HepG2 (cell line): ENCODE measurements around the gene NOTCH3. TPM values are rescaled to one million over a fixed set of nuclear protein-coding genes. Genes with fewer than 3 reads are reported as not detected.

Experiments
- ARID2 ChIP-seq: sonication (generic); formaldehyde crosslinking; IDR thresholded peaks from 2 replicates; pipeline ENCODE4 v1.8.1; 2022; ENCODE audit warnings: mild to moderate bottlenecking, missing genetic modification reagents, borderline replicate concordance
- DMTF1 ChIP-seq: sonication (generic); formaldehyde crosslinking; IDR thresholded peaks from 2 replicates; pipeline ENCODE4 v1.4.0; 2020; ENCODE audit warnings: mild to moderate bottlenecking, missing genetic modification reagents
- HES4 ChIP-seq: sonication (generic); formaldehyde crosslinking; IDR thresholded peaks from 2 replicates; pipeline ENCODE4 v1.9.0; 2021; ENCODE audit warnings: mild to moderate bottlenecking, missing genetic modification reagents, borderline replicate concordance
- KAT7 ChIP-seq: IDR thresholded peaks from 2 replicates; pipeline ENCODE4 v1.6.1; 2018; ENCODE audit warnings: borderline replicate concordance, missing compliant biosample characterization
- SKIL ChIP-seq: sonication (generic); formaldehyde crosslinking; IDR thresholded peaks from 2 replicates; pipeline ENCODE4 v1.8.0; 2022; ENCODE audit warnings: missing genetic modification reagents, mild to moderate bottlenecking, moderate library complexity, borderline replicate concordance
- THAP9 ChIP-seq: sonication (generic); formaldehyde crosslinking; IDR thresholded peaks from 2 replicates; pipeline ENCODE4; 2020; ENCODE audit warnings: missing genetic modification reagents, mild to moderate bottlenecking, borderline replicate concordance
- ZNF75D ChIP-seq: sonication (generic); formaldehyde crosslinking; IDR thresholded peaks from 2 replicates; pipeline ENCODE4 v1.8.1; 2023; ENCODE audit warnings: missing genetic modification reagents, mild to moderate bottlenecking, borderline replicate concordance
- polyA plus RNA-seq, 8 experiments: library from polyadenylated mRNA; depleted of rRNA in 3 of 8; stranded (reverse) in 7 of 8; unstranded in 1 of 8; fragments of >200 nt; fragmentation: Illumina TruSeq in 4 of 8; extraction: Trizol in 4 of 8; gene quantifications; 2 replicates each; pipeline versions ENCODE4 v1.2.1 to v1.2.3, GENCODE V29; 2011 to 2016; ENCODE audit warnings: low read depth in 4 of 8, missing spikeins in 1 of 8, mixed read lengths in 1 of 8; ENCODE audit not compliant: insufficient read depth in 1 of 8
- total RNA-seq, 5 experiments: library from RNA; depleted of rRNA; stranded (reverse); fragments of >200 nt; fragmentation: Illumina TruSeq; extraction: Trizol; gene quantifications; 2 replicates each; pipeline ENCODE4 v1.2.3, GENCODE V29; 2016; ENCODE audit warnings: low read depth in 1 of 5
- TF ChIP-seq, protein P1 (sequence below): sonication (generic); formaldehyde crosslinking; IDR thresholded peaks from 2 replicates; pipeline ENCODE4 v1.5.0; 2020; ENCODE audit warnings: mild to moderate bottlenecking, missing genetic modification reagents, borderline replicate concordance
- TF ChIP-seq, protein P2 (sequence below): sonication (generic); formaldehyde crosslinking; IDR thresholded peaks from 2 replicates; pipeline ENCODE4 v1.4.0; 2020; ENCODE audit warnings: low read depth, missing genetic modification reagents
- TF ChIP-seq, protein P3 (sequence below): IDR thresholded peaks from 2 replicates; pipeline ENCODE4 v1.6.1; 2012; ENCODE audit warnings: low read depth, low read length, improper control_type of control experiment

The NOTCH3 gene
- total and polyA plus RNA-seq, 2 of the 13 experiments (the other 11 are each of a cell fraction or from before 2014, with no cell fraction given), result 0.09 to 0.28 TPM

- TF ChIP-seq, protein P1, sequence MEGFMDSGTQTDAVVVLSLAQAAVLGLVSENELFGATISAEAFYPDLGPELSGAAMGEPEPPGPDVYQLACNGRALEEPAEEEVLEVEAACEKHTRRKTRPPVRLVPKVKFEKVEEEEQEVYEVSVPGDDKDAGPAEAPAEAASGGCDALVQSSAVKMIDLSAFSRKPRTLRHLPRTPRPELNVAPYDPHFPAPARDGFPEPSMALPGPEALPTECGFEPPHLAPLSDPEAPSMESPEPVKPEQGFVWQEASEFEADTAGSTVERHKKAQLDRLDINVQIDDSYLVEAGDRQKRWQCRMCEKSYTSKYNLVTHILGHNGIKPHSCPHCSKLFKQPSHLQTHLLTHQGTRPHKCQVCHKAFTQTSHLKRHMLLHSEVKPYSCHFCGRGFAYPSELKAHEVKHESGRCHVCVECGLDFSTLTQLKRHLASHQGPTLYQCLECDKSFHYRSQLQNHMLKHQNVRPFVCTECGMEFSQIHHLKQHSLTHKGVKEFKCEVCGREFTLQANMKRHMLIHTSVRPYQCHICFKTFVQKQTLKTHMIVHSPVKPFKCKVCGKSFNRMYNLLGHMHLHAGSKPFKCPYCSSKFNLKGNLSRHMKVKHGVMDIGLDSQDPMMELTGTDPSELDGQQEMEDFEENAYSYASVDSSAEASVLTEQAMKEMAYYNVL (CRISPR knock-in tag), result no peak
- TF ChIP-seq DMTF1 (no peak), ARID2 (0 out of 2 replicates have a peak, but pooled peaks have one; percentile 47), HES4 (CRISPR knock-in tag) (0 out of 2 replicates have a peak, but pooled peaks have one; percentile 51), KAT7 (CRISPR knock-in tag) (no peak), THAP9 (CRISPR knock-in tag) (peak; percentile 52; the same call in 1 of the 2 replicates), SKIL (no peak), ZNF75D (CRISPR knock-in tag) (no peak)
- TF ChIP-seq, protein P2, sequence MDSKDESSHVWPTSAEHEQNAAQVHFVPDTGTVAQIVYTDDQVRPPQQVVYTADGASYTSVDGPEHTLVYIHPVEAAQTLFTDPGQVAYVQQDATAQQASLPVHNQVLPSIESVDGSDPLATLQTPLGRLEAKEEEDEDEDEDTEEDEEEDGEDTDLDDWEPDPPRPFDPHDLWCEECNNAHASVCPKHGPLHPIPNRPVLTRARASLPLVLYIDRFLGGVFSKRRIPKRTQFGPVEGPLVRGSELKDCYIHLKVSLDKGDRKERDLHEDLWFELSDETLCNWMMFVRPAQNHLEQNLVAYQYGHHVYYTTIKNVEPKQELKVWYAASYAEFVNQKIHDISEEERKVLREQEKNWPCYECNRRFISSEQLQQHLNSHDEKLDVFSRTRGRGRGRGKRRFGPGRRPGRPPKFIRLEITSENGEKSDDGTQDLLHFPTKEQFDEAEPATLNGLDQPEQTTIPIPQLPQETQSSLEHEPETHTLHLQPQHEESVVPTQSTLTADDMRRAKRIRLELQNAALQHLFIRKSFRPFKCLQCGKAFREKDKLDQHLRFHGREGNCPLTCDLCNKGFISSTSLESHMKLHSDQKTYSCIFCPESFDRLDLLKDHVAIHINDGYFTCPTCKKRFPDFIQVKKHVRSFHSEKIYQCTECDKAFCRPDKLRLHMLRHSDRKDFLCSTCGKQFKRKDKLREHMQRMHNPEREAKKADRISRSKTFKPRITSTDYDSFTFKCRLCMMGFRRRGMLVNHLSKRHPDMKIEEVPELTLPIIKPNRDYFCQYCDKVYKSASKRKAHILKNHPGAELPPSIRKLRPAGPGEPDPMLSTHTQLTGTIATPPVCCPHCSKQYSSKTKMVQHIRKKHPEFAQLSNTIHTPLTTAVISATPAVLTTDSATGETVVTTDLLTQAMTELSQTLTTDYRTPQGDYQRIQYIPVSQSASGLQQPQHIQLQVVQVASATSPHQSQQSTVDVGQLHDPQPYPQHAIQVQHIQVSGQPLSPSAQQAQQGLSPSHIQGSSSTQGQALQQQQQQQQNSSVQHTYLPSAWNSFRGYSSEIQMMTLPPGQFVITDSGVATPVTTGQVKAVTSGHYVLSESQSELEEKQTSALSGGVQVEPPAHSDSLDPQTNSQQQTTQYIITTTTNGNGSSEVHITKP, result no peak
- TF ChIP-seq, protein P3, sequence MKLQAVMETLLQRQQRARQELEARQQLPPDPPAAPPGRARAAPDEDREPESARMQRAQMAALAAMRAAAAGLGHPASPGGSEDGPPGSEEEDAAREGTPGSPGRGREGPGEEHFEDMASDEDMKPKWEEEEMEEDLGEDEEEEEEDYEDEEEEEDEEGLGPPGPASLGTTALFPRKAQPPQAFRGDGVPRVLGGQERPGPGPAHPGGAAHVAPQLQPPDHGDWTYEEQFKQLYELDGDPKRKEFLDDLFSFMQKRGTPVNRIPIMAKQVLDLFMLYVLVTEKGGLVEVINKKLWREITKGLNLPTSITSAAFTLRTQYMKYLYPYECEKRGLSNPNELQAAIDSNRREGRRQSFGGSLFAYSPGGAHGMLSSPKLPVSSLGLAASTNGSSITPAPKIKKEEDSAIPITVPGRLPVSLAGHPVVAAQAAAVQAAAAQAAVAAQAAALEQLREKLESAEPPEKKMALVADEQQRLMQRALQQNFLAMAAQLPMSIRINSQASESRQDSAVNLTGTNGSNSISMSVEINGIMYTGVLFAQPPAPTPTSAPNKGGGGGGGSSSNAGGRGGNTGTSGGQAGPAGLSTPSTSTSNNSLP, result no peak
Observed at GRCh38 chr19:15180451-15181390, 20.1 kb downstream of the NOTCH3 start (continued).
